ENCODE data around the gene MAGI3. TPM values are rescaled to one million over a fixed set of nuclear protein-coding genes. Genes with fewer than 3 reads are reported as not detected.
"Not testable (repeated sequence)": the region's sequence is repeated elsewhere in the genome, so short reads cannot be mapped to it uniquely, and the experiment has no call there.

The MAGI3 gene
- total RNA-seq, 2 experiments from 2014 or later, result 3.5 to 3.7 TPM

GRCh38 chr1:113438505-113439276, 48.4 kb downstream of the MAGI3 start:
- POLR2A ChIA-PET, result no interaction called here
- CTCF ChIA-PET, result no interaction called here

GRCh38 chr1:113439277-113439670, 49.0 kb downstream of the MAGI3 start:
- ChIA-PET CTCF (no interaction called here), POLR2A (no interaction called here)

GRCh38 chr1:113442131-113442530, 51.8 kb downstream of the MAGI3 start:
- ChIA-PET POLR2A (no interaction called here), CTCF (no interaction called here)

GRCh38 chr1:113444857-113445256, 54.5 kb downstream of the MAGI3 start:
- POLR2A ChIA-PET, result no interaction called here
- CTCF ChIA-PET, result no interaction called here

DNA sequence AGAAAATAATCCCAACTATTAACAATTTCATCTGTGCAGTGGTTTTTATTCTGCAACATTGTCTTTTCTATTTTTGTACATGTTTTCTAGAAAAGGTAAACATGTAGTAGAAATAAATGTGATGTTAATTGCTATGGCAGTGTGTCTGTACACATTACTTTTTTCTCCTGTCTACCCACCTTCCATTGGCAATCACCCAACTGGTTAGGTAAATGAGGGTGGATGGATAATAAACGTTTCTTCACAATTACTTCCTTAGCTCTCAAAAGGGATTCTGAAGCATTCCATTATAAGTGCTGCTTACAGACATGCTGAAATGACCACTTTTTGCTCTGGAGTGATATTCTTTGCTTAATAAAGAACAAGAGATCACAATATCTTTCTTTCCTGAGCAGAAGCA, 61.4 kb downstream of the MAGI3 start:
- POLR2A ChIA-PET, result no interaction called here
- CTCF ChIA-PET, result no interaction called here

- POLR2A ChIA-PET, result no interaction called here
- CTCF ChIA-PET, result no interaction called here
These were observed 62.8 kb downstream of the MAGI3 start for GRCh38 chr1:113452921-113453770.

- ChIA-PET CTCF (no interaction called here), POLR2A (no interaction called here)
These were observed 63.4 kb downstream of the MAGI3 start for GRCh38 chr1:113453771-113454083.

DNA sequence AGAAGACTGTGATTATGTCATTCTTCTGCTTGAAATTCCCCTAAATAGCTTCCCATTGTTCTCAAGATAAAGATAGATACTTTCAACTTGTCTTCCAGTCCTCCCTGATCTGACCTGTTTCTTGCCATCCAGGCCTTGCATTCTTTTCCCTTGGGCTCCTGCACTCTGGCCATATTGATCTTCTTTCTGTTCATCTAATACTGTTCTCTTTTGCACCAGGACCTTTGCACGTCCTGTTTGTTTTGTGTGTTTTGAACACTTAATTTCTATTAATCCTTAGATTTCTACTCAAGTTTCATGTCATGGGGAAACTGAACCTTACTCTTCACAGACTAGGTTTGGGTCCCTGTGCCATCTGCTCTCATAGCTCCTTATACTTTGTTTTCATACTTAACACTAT, 65.1 kb downstream of the MAGI3 start:
- ChIA-PET CTCF (no interaction called here), POLR2A (no interaction called here)

GRCh38 chr1:113456967-113457366, 66.7 kb downstream of the MAGI3 start:
- ChIA-PET POLR2A (no interaction called here), CTCF (no interaction called here)

DNA sequence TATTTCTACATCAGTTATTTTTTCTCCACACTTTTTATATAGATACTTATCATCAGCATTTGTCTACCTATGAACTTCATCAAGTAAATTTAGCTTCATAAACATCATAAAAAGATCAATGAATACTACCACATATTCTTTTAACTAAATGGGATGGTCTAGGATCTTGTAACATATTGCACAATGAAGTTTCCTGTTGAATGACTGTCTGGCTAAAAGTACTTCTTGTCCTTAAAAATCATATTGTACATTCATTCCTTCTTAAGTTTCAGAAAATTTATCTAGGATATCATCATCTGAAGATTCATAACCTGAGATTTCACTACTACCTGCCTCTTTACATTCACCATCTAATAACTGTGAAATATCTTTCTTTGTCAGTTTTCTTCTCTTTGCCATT, 69.0 kb downstream of the MAGI3 start:
- CTCF ChIA-PET, result no interaction called here
- POLR2A ChIA-PET, result no interaction called here

DNA sequence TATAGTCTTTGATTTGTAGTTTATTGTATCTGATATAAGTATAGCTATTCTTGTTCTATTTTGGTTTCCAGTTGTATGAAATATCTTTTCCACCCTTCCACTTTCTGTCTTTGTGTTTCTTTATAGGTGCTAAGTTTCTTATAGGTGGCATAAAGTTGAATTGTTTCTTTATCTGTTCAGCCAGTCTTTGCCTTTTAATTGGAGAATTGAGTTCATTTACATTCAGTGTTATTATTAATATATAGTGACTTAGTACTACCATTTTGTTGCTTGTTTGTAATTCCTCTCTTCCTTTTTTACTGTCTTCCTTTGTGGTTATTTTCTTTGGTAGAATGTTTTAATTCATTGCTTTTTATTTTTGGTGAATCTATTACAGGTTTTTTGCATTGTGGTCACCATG, 77.7 kb downstream of the MAGI3 start:
- ChIA-PET POLR2A (no interaction called here), CTCF (no interaction called here)

DNA sequence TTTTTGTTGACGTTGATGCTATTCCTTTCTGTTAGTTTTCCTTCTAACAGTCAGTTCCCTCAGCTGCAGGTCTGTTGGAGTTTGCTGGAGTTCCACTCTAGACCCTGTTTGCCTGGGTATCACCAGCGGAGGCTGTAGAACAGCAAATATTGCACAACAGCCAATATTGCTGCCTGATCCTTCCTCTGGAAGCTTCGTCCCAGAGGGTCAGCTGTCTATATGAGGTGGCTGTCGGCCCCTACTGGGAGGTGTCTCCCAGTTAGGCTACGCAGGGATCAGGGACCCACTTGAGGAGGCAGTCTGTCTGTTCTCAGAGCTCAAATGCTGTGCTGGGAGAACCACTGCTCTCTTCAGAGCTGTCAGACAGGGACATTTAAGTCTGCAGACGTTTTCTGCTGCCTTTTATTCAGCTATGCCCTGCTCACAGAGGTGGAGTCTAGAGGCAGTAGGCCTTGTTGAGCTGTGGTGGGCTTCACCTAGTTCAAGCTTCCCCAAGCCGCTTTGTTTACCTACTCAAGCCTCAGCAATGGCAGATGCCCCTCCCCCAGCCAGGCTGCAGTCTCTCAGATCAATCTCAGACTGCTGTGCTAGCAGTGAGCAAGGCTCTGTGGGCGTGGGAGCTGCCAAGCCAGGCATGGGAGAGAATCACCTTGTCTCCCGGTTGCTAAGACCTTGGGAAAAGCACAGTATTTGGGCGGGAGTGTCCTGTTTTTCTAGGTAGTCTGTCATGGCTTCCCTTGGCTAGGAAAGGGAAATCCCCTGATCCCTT, 88.3 kb downstream of the MAGI3 start:
- POLR2A ChIA-PET, CTCF ChIA-PET: not testable (repeated sequence)

- CTCF ChIA-PET, result no interaction called here
- POLR2A ChIA-PET, result no interaction called here
These were observed 89.7 kb downstream of the MAGI3 start for GRCh38 chr1:113479713-113480676.

GRCh38 chr1:113485131-113485530, 94.8 kb downstream of the MAGI3 start:
- POLR2A ChIA-PET, result not testable (repeated sequence)

DNA sequence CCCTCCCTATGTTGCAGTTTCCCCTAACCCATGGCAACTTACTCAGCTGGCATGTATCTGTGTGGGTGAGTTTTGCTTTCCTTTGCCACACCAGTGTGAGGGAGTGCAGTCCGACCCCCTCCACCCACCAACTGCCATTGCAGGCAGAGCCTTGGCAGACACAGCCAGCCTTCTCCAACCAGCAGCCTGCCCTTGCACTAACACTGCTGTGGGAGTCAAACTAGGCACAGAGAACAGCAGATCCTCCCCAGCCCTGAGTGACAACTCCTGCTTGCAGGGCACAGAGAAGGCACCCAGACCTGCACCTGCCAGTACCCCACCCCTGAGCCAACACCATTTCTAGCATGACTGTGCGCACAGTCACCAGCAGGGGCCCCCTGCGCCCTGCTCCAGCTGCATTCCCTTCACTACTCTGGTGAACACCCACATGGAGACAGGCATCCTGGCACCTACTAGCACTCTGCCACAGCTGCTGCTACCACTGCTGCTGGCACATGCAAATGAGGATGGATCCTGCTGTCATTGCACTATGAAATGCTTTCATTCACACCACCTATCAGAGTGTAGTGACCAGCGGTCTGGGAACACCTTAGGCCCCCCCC, 98.4 kb downstream of the MAGI3 start:
- ChIA-PET CTCF (no interaction called here), POLR2A (no interaction called here)

More at GRCh38 chr1:113485131-113485530, 94.8 kb downstream of the MAGI3 start:
- CTCF ChIA-PET, result not testable (repeated sequence)

DNA sequence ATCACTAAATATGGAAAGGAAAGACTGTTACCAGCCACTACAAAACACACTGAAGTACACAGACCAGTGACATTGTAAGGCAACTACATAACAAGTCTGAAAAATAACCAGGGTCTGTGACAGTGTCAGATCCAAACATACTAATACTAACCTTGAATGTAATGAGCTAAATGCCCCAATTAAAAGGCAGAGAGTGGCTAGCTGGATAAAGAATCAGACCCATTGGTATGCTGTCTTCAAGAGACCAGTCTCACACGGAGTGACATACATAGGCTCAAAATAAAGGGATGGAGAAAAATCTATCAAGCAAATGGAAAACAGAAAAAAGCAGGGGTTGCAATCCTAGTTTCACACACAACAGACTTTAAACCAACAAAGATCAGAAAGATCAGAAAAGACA, 100.1 kb downstream of the MAGI3 start:
- ChIA-PET POLR2A (no interaction called here), CTCF (interaction anchor here (0.6 kb wide), 1 partner anchor 329 kb away, joined by 5 read pairs; no protein-coding TSS in a partner anchor)

- ChIA-PET POLR2A (no interaction called here), CTCF (no interaction called here)
These were observed 103.2 kb downstream of the MAGI3 start for GRCh38 chr1:113493533-113493932.

- CTCF ChIA-PET, result no interaction called here
These were observed 115.0 kb downstream of the MAGI3 start for GRCh38 chr1:113505357-113505756.

DNA sequence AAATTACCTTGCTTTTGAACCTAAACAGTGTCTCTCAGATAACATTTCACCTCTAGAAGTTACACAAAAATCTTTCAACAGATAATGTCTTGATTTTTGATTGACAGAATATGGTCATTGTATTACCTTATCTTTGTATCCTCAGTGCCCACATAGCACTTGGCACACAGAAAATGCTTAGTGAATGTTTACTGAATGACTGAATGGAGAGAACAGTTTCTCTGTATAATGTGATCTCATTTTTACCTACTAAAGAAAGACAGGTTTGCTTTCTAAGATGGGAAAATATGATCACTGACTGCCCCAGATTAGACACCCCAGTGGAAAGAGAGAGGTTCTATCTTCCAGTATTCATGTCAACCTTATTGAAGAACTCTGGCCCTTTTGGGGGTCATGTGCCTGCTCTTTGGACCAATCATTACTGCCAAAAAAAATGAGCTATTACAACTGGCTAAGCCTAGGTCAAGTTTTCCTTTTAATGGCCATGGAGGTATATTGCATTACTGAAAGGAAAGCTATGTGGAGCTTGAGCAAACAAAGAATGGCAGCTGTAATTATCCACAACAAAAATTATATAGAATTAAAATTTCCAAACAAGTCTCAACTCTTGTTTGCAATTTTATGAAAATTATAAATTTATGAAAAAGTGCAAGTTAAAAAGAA, 117.4 kb downstream of the MAGI3 start:
- ChIA-PET POLR2A (no interaction called here), CTCF (no interaction called here)

More at GRCh38 chr1:113505357-113505756, 115.0 kb downstream of the MAGI3 start:
- POLR2A ChIA-PET, result no interaction called here

Measured in activated CD8-positive, alpha-beta memory T cell treated with anti-CD3 and anti-CD28 coated beads for 36 hours (primary cell).